ENCODE measurements around the gene MRC2. TPM values are rescaled to one million over a fixed set of nuclear protein-coding genes. Genes with fewer than 3 reads are reported as not detected.

The MRC2 gene
- total RNA-seq, 4 donors from 2014 or later, result 23.3 to 59.8 (median 39.9) TPM

- TF ChIP-seq POLR2AphosphoS5 (IDR thresholded peaks at IDR 0.05) (no peak), EP300 (IDR thresholded peaks at IDR 0.05) (no peak), POLR2A (IDR thresholded peaks at IDR 0.05) (no peak)
- WGBS, 2 donors (ENCODE audit: low coverage in 1 of 2), result 94 to 98% methylated on average over 3 to 5 of the region's 5 CpGs
- no peaks in the 10 kb centered on the region for H3K9me3 ChIP-seq
- no peak overlapping the region for H3K4me3 ChIP-seq
- no peak for ATAC-seq
- H3K4me1 ChIP-seq, result no peaks in the 10 kb centered on the region
- H3K36me3 ChIP-seq, result peaks cover 4 to 94% of the 10 kb centered on the region in 2 donors
- H3K27ac ChIP-seq, result no peak overlapping the region
- no peaks in the 10 kb centered on the region for H3K27me3 ChIP-seq
These were observed 32.0 kb upstream of the MRC2 start for GRCh38 chr17:62595484-62595883.

GRCh38 chr17:62596662-62597061, 30.8 kb upstream of the MRC2 start:
- Histone ChIP-seq H3K9me3 (no peaks in the 10 kb centered on the region), H3K27me3 (no peaks in the 10 kb centered on the region), H3K4me3 (no peak overlapping the region), H3K27ac (no peak overlapping the region), H3K36me3 (peaks cover 4 to 94% of the 10 kb centered on the region in 2 donors), H3K4me1 (no peaks in the 10 kb centered on the region)
- TF ChIP-seq EP300 (IDR thresholded peaks at IDR 0.05) (no peak), POLR2AphosphoS5 (IDR thresholded peaks at IDR 0.05) (no peak), POLR2A (IDR thresholded peaks at IDR 0.05) (no peak), CTCF (IDR thresholded peaks at IDR 0.05) (no peak)
- WGBS, 2 donors (ENCODE audit: low coverage in 1 of 2), result 93 to 100% methylated on average over 2 of the region's 2 CpGs
- no peak for ATAC-seq

- TF ChIP-seq POLR2AphosphoS5 (IDR thresholded peaks at IDR 0.05), result no peak
- no peak for TF ChIP-seq EP300 (IDR thresholded peaks at IDR 0.05)
- no peak for TF ChIP-seq POLR2A (IDR thresholded peaks at IDR 0.05)
- no peak for TF ChIP-seq CTCF (IDR thresholded peaks at IDR 0.05)
- no peak for ATAC-seq
These were observed 30.3 kb upstream of the MRC2 start for GRCh38 chr17:62597150-62597549.

GRCh38 chr17:62597920-62598319, 29.6 kb upstream of the MRC2 start:
- Histone ChIP-seq H3K27ac (no peak overlapping the region), H3K9me3 (no peaks in the 10 kb centered on the region), H3K27me3 (no peaks in the 10 kb centered on the region), H3K4me3 (no peak overlapping the region), H3K36me3 (peaks cover 4 to 94% of the 10 kb centered on the region in 2 donors), H3K4me1 (no peaks in the 10 kb centered on the region)
- 74 to 75% methylated on average over 2 of the region's 2 CpGs for WGBS, 2 donors (ENCODE audit: low coverage in 1 of 2)
- TF ChIP-seq POLR2A (IDR thresholded peaks at IDR 0.05) (no peak), CTCF (IDR thresholded peaks at IDR 0.05) (no peak), EP300 (IDR thresholded peaks at IDR 0.05) (no peak)
- peak; percentile 62 for ATAC-seq

More at GRCh38 chr17:62597150-62597549, 30.3 kb upstream of the MRC2 start:
- Histone ChIP-seq H3K27ac (no peak overlapping the region), H3K36me3 (peaks cover 4 to 94% of the 10 kb centered on the region in 2 donors), H3K4me1 (no peaks in the 10 kb centered on the region), H3K4me3 (no peak overlapping the region), H3K27me3 (no peaks in the 10 kb centered on the region), H3K9me3 (no peaks in the 10 kb centered on the region)
- 95% methylated on average over 2 of the region's 2 CpGs; no CpG with 5 or more reads in 1 of the 2 donors for WGBS, 2 donors (ENCODE audit: low coverage in 1 of 2)

- Histone ChIP-seq H3K27me3 (no peaks in the 10 kb centered on the region), H3K36me3 (peaks cover 4 to 100% of the 10 kb centered on the region in 2 donors), H3K9me3 (no peaks in the 10 kb centered on the region), H3K4me3 (no peak overlapping the region), H3K4me1 (no peaks in the 10 kb centered on the region), H3K27ac (no peak overlapping the region)
- ATAC-seq, result no peak
- WGBS, 2 donors (ENCODE audit: low coverage in 1 of 2), result 85 to 88% methylated on average over 2 to 6 of the region's 6 CpGs
- TF ChIP-seq EP300 (IDR thresholded peaks at IDR 0.05), result no peak
- TF ChIP-seq POLR2A (IDR thresholded peaks at IDR 0.05), result no peak
- TF ChIP-seq CTCF (IDR thresholded peaks at IDR 0.05), result no peak
- TF ChIP-seq POLR2AphosphoS5 (IDR thresholded peaks at IDR 0.05), result no peak
These were observed 27.4 kb upstream of the MRC2 start for GRCh38 chr17:62599964-62600657.

Data from gastroesophageal sphincter (tissue), 4 donors.